ENCODE results near the gene ZNF493.

Gene ZNF493

GRCh38 chr19:21463449-21464105, 66.6 kb downstream of the ZNF493 start:
- ATAC-seq, result peak; percentile 90 to 93

GRCh38 chr19:21466627-21467026, 69.7 kb downstream of the ZNF493 start:
- ATAC-seq, result no peak

DNA sequence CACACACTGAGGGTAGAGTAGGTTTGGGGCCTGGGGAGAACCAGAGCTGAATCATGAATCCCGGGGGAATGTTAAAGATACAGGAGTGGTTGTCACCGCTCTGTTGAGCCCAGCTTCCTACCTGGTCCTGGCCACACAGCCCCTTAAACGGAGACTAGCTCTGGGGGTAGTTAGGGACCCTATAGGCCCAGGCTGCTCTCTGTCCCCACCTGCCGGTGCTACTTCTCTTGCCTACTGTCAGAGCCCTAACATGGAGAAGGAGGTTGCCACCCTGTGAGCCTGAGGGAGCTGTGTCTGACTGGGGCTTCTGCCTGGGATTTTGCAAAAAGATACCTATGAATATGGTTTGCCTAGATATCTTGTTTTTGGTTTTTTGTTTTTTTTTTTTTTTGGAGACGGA, 71.9 kb downstream of the ZNF493 start:
- no peak for ATAC-seq

DNA sequence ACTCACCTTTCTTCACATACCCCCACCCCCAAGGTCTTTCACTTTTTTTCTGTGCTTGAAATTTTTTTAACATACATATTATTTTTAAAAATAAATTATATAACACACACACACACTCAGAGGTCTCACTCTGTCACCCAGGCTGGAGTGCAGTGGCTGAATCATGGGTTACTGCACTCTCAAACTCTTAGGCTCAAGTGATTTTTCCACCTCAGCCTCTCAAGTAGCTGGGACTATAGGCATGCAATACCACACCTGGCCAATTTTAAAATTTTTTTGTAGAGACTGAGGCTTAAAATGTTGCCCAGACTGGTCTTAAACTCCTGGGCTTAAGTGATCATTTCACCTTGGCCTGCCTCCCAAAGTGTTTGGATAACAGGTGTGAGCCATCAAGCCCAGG, 75.6 kb downstream of the ZNF493 start:
- no peak for ATAC-seq

DNA sequence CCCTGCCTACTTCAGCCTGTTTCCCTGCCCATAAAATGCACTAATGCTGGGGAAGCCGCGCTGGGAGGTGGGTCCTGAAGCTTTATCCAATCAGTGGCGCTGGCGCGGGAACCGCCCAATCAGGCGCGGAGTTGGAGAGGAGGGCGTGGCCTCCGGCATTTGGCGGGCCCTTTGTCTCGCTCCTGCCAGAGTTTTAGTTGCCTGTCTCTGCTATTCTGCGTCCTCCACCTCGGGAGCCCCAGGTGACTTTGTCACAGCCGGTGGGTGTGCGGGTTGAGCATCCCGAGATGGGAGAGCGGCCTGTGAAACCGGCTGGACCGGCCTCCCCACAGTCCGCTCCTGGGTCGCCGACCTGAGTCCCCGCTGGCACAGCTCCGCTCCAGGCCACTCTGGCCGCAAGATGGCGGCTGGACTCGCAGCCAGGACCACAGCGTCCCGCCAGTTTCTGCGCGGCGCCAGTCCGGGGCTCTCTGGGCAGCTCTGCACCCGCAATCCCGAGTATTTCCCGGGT, 77.8 kb downstream of the ZNF493 start:
- ATAC-seq, result peak; percentile 97 to 99
